Renal cortical epithelial cell (primary cell): ENCODE results near the gene PRR12. TPM values are rescaled to one million over a fixed set of nuclear protein-coding genes. Genes with fewer than 3 reads are reported as not detected.

ENCODE experiments used
- DNase-seq: peaks from one replicate; pipeline ENCODE4 v3.0.0-alpha.2; 2011; ENCODE audit warnings: low read depth
- total RNA-seq: library from RNA; depleted of rRNA; stranded (reverse); fragments of >200 nt; gene quantifications from 2 replicates; pipeline ENCODE4 v1.2.3, GENCODE V29; 2014

PRR12 gene
- total RNA-seq, 1 donor from 2014 or later: 8.7 TPM

DNA sequence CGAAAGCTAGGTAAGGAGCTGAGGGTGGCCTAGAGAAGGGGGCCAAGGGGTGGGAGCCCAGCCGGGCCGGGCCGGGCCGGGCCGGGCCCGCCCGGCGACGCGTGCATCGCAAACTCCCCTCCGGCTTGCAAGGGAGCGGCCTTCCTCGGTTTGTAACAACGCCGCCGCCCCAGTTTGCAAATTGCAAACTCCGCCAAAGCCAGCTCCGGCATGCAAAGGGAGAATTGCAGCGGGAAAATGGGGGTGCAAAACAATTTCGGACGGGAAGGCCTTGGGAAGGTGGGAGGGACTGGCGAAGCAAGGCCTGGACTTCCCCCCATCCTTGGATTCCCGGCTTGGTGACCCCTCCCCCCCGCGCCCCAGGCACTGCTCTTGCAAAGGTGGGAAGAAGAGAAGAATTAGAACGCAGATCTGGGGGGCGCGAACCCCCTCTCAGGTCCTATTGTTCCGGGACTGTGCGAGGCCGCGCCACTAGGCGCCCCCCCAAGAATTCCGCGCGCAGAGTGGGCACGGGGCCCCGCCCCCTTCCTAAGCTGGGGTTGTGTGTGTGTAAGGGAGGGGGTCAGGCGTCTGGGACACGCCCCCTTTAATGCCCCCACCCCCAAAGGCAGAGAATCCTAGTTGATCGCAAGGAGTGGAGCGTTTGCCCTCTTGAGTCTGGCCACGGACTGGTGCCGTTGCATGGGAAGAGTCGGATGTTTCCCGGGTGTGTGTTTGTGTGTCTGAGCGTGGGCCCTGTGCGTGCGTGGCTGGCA, 926 bp downstream of the PRR12 start:
- DNase-seq: no peak

- DNase-seq: no peak
These were observed 1.7 kb downstream of the PRR12 start for GRCh38 chr19:49592486-49593232.

DNA sequence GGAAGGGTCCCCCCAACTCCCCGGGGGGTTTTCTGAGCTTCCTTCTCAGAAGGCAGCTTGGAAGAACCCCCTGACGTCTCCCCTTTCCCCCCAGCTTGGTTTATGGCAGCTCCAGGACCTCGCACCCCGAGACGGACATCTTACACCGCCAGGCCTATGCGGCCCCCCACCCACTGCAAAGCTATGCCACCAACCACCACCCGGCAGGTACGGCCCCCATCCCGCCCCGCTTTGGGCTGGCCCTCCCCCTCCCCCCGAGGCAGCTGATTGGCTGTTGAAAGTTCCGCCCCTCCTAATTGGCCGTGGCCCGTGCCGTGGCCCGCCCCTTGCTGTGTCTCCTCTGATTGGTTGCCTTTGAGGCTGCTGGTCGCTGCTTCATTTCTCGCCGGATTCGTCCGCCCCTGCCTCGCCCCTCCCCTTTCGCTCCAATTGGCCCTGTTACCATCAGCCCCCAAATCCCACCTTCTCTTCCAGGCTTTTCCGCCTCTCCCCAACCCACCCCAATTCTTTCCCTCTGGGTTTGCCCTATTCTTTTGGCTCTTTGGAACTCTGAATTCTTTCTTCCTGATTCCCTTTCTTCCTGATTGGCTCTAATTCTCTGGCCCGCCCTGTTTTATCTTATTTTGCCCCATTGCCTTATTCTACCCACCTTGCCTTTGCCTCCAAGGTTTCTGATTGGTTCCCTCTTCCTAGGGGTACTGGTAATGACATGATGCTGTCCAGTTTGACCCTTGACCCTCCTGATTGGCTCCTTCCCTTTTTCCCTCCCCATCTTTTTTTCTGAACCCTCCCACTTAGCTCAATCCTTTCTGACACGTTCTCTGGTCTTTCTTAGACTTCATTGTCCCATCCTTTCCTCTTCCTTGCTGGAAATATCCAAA, 2.5 kb downstream of the PRR12 start:
- DNase-seq: peak; percentile 78

DNA sequence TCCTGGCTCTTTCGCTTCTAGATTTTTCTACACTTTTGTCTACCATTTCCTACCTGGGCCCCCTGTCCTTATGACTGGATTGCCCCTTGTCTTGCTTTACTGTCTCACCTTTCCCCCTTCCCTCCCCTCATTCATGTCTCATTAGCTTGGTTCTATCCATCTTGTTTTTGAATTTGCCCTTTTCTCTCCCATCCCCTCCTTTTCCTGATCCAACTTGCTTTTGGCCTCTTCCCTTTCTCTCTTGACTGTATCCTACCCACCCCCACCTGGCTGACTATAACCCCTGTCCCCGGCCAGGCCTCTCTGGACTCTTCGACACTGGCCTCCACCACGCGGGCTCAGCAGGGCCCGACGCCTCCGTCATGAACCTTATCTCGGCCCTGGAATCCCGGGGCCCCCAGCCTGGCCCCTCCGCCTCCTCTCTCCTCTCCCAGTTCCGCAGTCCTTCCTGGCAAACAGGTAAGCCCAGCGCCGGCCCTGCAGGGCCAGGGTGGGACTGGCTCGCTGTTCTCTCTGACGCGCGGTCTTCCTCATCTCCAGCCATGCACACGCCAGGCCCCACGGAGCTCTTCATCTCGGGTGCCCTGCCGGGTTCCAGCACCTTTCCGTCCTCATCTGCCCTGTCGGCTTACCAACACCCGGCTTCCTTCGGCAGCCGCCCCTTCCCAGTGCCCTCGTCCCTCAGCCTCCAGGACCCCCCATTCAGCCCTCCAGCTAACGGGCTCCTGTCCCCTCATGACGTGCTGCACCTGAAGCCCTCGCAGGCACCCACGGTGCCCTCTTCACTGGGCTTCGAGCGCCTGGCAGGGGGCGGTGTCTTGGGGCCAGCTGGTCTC, 3.4 kb downstream of the PRR12 start:
- DNase-seq: no peak

DNA sequence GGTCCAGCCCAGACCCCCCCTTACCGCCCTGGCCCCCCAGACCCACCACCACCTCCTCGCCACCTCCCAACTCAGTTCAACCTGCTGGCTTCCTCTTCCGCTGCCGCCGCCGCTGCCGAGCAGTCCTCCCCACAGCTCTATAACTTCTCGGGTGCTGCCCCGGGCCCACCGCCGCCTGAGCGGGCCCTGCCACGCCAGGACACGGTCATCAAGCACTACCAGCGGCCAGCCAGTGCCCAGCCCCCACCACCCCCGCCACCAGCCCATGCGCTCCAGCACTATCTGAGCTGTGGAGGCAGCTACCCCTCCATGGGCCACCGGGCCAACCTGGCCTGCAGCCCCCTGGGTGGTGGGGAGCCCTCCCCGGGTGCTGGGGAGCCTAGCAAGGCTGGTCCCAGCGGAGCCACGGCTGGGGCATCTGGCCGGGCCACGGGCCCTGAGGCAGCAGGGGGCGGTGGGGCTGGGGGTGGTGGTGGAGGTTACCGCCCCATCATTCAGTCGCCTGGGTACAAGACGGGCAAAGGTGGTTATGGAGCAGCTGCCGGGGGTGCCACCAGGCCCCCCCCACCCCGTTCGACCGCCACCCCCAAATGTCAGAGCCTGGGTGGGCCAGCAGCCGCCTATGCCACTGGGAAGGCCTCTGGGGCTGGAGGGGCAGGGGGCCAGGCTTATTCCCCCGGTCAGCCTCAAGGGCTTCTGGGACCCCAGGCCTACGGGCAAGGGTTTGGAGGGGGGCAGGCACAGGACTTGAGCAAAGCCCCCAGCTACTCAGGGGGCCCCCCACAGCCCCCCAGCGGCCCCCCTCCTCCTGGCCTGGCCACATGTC, 4.2 kb downstream of the PRR12 start:
- no peak for DNase-seq

- no peak for DNase-seq
These were observed 4.9 kb downstream of the PRR12 start for GRCh38 chr19:49595819-49596404.

DNA sequence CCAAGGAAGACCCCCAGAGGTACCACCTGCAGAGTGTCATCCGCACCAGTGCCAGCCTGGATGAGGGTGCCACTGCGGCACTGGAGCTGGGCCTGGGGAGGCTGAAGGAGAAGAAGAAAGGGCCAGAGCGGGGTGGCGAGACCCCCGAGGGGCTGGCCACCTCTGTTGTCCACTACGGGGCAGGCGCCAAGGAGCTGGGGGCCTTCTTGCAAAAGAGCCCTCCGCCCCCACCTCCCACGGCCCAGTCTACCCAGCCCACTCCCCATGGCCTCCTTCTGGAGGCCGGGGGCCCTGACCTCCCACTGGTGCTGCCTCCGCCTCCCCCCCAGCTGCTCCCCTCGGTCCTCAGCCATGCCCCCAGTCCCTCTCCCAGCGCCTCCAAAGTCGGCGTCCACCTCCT, 5.4 kb downstream of the PRR12 start:
- DNase-seq: no peak

DNA sequence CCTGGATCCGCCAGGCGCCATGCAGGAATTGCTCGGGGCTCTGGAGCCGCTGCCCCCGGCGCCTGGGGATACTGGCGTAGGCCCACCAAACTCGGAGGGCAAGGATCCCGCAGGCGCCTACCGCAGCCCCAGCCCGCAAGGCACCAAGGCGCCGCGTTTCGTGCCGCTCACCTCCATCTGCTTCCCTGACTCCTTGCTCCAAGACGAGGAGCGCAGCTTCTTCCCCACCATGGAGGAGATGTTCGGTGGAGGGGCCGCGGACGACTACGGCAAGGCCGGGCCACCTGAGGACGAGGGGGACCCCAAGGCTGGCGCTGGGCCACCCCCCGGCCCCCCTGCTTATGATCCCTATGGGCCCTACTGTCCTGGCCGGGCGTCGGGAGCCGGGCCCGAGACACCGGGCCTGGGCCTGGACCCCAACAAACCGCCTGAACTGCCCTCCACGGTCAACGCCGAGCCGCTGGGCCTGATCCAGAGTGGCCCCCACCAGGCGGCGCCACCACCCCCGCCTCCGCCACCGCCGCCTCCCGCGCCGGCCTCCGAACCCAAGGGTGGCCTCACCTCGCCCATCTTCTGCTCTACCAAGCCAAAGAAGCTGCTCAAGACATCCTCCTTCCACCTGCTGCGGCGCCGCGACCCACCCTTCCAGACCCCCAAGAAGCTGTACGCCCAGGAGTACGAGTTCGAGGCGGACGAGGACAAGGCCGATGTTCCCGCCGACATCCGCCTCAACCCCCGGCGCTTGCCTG, 6.1 kb downstream of the PRR12 start:
- no peak for DNase-seq

- no peak for DNase-seq
These were observed 6.7 kb downstream of the PRR12 start for GRCh38 chr19:49597703-49597974.

DNA sequence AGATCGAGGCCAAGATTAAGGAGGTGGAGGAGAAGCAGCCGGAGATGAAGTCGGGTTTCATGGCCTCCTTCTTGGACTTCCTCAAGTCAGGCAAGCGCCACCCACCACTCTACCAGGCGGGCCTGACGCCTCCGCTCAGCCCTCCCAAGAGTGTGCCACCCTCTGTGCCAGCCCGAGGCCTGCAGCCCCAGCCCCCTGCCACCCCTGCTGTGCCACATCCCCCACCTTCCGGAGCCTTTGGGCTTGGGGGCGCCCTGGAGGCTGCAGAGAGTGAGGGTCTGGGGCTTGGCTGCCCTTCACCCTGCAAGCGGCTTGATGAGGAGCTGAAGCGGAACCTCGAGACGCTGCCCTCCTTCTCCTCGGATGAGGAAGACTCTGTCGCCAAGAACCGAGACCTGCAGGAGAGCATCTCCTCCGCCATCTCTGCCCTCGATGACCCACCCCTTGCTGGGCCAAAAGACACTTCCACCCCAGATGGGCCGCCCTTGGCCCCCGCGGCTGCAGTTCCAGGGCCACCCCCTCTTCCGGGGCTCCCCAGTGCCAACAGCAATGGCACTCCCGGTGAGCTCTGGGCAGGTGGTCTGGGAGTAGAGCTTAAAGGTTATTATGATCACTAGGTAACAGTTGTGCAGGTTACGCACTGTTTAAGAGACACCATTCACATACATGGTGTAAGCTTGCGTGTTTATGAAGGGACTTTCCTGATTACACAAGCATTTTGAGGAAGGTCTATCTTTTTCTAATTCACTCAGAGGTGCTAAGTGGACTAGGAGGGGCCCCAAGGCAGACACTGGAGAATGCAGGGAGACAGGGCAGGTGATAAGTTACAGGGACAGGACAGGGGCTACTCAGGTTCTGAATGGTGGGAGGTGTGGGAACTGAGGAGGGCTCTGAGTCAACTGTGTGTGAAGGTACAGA, 8.7 kb downstream of the PRR12 start:
- DNase-seq: no peak

GRCh38 chr19:49601482-49602038, 10.6 kb downstream of the PRR12 start:
- DNase-seq: no peak

GRCh38 chr19:49602806-49603205, 11.8 kb downstream of the PRR12 start:
- no peak for DNase-seq

- no peak for DNase-seq
These were observed 14.6 kb downstream of the PRR12 start for GRCh38 chr19:49605605-49606004.

DNA sequence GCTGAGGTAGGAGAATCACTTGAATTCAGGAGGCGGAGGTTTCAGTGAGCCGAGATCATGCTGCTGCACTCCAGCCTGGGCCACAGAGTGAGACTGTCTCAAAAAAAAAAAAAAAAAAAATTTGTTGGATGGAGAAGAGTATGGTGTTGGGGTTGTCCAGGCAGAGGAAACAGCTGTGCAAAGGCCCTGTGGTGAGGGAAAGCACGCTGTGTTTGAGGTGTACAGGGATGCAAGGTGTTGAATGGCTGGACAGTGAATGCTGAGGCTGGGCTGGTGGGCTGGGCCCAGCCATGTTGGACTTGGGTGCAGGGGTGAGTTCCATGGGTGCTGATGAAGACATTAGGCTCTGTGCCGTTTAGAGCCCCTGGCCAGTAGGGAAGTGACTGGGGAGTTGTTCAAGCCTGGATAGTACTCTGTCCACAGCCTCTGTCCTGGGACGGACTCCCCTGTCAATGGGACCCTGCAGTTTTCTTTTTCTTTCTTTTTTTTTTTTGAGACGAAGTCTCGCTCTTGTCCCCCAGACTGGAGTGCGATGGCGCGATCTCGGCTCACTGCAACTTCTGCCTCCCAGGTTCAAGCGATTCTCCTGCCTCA, 18.6 kb downstream of the PRR12 start:
- no peak for DNase-seq

DNA sequence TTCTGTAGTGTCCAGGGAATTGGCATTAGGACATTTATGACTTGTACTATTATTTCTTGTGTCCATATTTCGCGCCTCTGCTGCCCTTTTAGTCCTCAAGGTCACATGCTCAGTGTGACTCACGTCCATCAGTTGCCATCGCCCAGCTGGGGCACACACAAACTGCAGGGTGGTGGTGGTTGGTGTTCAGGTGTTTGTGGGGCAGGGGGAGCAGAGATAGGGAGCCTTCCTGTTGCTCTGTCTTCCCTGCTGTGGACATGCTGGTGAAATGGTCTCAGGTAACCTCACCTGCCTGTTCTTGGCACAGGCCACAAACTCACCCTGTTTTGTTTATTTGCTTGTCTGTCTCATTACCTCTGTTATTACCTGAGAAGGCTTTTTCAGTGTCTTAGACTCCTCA, 22.4 kb downstream of the PRR12 start:
- DNase-seq: no peak

- DNase-seq: peak; percentile 82
These were observed 23.3 kb downstream of the PRR12 start for GRCh38 chr19:49614096-49614833.

GRCh38 chr19:49615861-49616260, 24.9 kb downstream of the PRR12 start:
- no peak for DNase-seq
